H4 (cell line): ENCODE measurements around the gene PGGHG. TPM values are rescaled to one million over a fixed set of nuclear protein-coding genes. Genes with fewer than 3 reads are reported as not detected.
"Not testable (repeated sequence)": the region's sequence is repeated elsewhere in the genome, so short reads cannot be mapped to it uniquely, and the experiment has no call there.

ENCODE experiments used
- DNase-seq: peaks from one replicate; pipeline ENCODE4 v3.0.0-alpha.2; 2015; ENCODE audit warnings: low spot score
- total RNA-seq: library from RNA; depleted of rRNA; stranded (reverse); fragments of >200 nt; shearing (Covaris generic); gene quantifications from 2 replicates; pipeline ENCODE4 v1.2.3, GENCODE V29; 2014

Gene PGGHG
- total RNA-seq, 1 experiment from 2014 or later = 2.4 TPM

- DNase-seq = no peak
These were observed 3.7 kb upstream of the PGGHG start for GRCh38 chr11:285021-285893.

- DNase-seq = no peak
These were observed 3.1 kb upstream of the PGGHG start for GRCh38 chr11:285894-286220.

GRCh38 chr11:286977-287820 lies 1.7 kb upstream of the PGGHG start:
- not testable (repeated sequence) for DNase-seq

- DNase-seq = no peak
These were observed 977 bp upstream of the PGGHG start for GRCh38 chr11:287821-288477.

- DNase-seq = no peak
These were observed 429 bp downstream of the PGGHG start for GRCh38 chr11:289398-289711.

GRCh38 chr11:289712-290620 lies 1.0 kb downstream of the PGGHG start:
- no peak for DNase-seq

- DNase-seq = no peak
These were observed 1.8 kb downstream of the PGGHG start for GRCh38 chr11:290621-291231.

- DNase-seq = no peak
These were observed 2.6 kb downstream of the PGGHG start for GRCh38 chr11:291281-292210.

GRCh38 chr11:292211-293121 lies 3.5 kb downstream of the PGGHG start:
- DNase-seq = no peak

- no peak for DNase-seq
These were observed 4.4 kb downstream of the PGGHG start for GRCh38 chr11:293271-293851.

GRCh38 chr11:293852-294661 lies 5.1 kb downstream of the PGGHG start:
- no peak for DNase-seq

- DNase-seq = no peak
These were observed 5.9 kb downstream of the PGGHG start for GRCh38 chr11:294780-295179.

- DNase-seq = no peak
These were observed 6.6 kb downstream of the PGGHG start for GRCh38 chr11:295351-296170.

GRCh38 chr11:296171-297050 lies 7.5 kb downstream of the PGGHG start:
- DNase-seq = no peak

GRCh38 chr11:297051-297585 lies 8.2 kb downstream of the PGGHG start:
- no peak for DNase-seq
